A549 (cell line): ENCODE data around the gene NEMF. TPM values are rescaled to one million over a fixed set of nuclear protein-coding genes. Genes with fewer than 3 reads are reported as not detected.
"Not testable (repeated sequence)": the region's sequence is repeated elsewhere in the genome, so short reads cannot be mapped to it uniquely, and the experiment has no call there.

Experiments
- ATAC-seq, 2 experiments: fragments of 200-7000 bp in 1 of 2; fragments of >200 bp in 1 of 2; cut with Nextera tagmentation in 1 of 2; cut with Tn5 transposase in 1 of 2; 3 replicates each; pipeline versions ENCODE4 v1.8.0 to v1.9.1; 2018 to 2020; ENCODE audit warnings: mild to moderate bottlenecking in 1 of 2, moderate library complexity in 1 of 2
- CTCF ChIA-PET: fragments of 300-600 bp; sonication (Branson Sonifier 250); formaldehyde crosslinking; extraction: SDS; loops from one replicate; lab custom pipeline; 2021; ENCODE audit warnings: antibody characterized with exemption, inconsistent platforms; lab: Yijun Ruan, JAX
- POLR2A ChIA-PET: fragments of 350-600 bp; formaldehyde crosslinking; extraction: SDS; loops from one replicate; lab custom pipeline; 2021; ENCODE audit warnings: antibody characterized with exemption, inconsistent platforms; lab: Yijun Ruan, JAX
- DNase-seq, 2 experiments: peaks; one replicate each; pipeline versions ENCODE4 v3.0.0 to v3.0.0-alpha.2; 2011 to 2016; ENCODE audit warnings: low read depth in 1 of 2, low spot score in 1 of 2
- FAIRE-seq: peaks from 2 replicates; lab custom pipeline; 2011; peaks lifted over from hg19 to GRCh38; lab: Jason Lieb, UNC
- H3K27ac ChIP-seq, 2 experiments: fragments of >200 bp; sonication (Bioruptor Twin); formaldehyde crosslinking; 3 replicates each; pipeline ENCODE4 v1.5.1; 2016 to 2017
- H3K4me1 ChIP-seq: fragments of >200 bp; sonication (Bioruptor Twin); formaldehyde crosslinking; 3 replicates; pipeline ENCODE4 v1.6.1; 2016
- H3K4me2 ChIP-seq: fragments of >200 bp; sonication (Bioruptor Twin); formaldehyde crosslinking; 3 replicates; pipeline ENCODE4 v1.6.1; 2016
- H3K4me3 ChIP-seq: fragments of >200 bp; sonication (Bioruptor Twin); formaldehyde crosslinking; 3 replicates; pipeline ENCODE4 v1.5.1; 2016
- H3K9me3 ChIP-seq: fragments of >200 bp; sonication (Bioruptor Twin); formaldehyde crosslinking; 3 replicates; pipeline ENCODE4 v1.6.1; 2016
- BCL3 ChIP-seq: fragments of >200 bp; sonication (Bioruptor Twin); formaldehyde crosslinking; IDR thresholded peaks from 3 replicates; pipeline ENCODE4 v1.6.1; 2016
- CEBPB ChIP-seq, 2 experiments: fragments of >200 bp in 1 of 2; sonication (Bioruptor Twin) in 1 of 2; formaldehyde crosslinking in 1 of 2; IDR thresholded peaks; 2 replicates each; pipeline ENCODE4 v1.6.1; 2012 to 2016
- CHD2 ChIP-seq: fragments of 150-350 bp; IDR thresholded peaks from 2 replicates; pipeline ENCODE4 v1.6.1; 2014; ENCODE audit warnings: low read length; ENCODE audit not compliant: partially characterized antibody
- CHD4 ChIP-seq: fragments of 200-600 bp; sonication (generic); IDR thresholded peaks from 2 replicates; pipeline ENCODE4 v1.6.1; 2016; ENCODE audit warnings: antibody characterized with exemption, mild to moderate bottlenecking, borderline replicate concordance
- FOSL2 ChIP-seq, 2 experiments: fragments of 450-650 bp in 1 of 2; fragments of >200 bp in 1 of 2; sonication (Bioruptor Twin) in 1 of 2; formaldehyde crosslinking; IDR thresholded peaks; 2 replicates each; pipeline versions ENCODE4 v1.5.0 to v1.6.1; 2016 to 2020; ENCODE audit warnings: mild to moderate bottlenecking in 1 of 2, moderate library complexity in 1 of 2
- HOXA7 ChIP-seq: fragments of 250-450 bp; sonication (Bioruptor Pico); IDR thresholded peaks from 2 replicates; pipeline ENCODE4 v1.5.0; 2020; ENCODE audit warnings: mild to moderate bottlenecking, moderate library complexity
- HOXB13 ChIP-seq: fragments of 250-450 bp; sonication (Bioruptor Pico); IDR thresholded peaks from 2 replicates; pipeline ENCODE4 v1.5.0; 2020; ENCODE audit warnings: low read depth, mild to moderate bottlenecking, moderate library complexity
- HOXB5 ChIP-seq: fragments of 250-450 bp; sonication (Bioruptor Pico); IDR thresholded peaks from 2 replicates; pipeline ENCODE4 v1.5.0; 2020; ENCODE audit warnings: mild to moderate bottlenecking, moderate library complexity
- JUN ChIP-seq, 2 experiments: fragments of >200 bp; sonication (Bioruptor Twin); formaldehyde crosslinking; IDR thresholded peaks; 2 replicates in 1 of 2; 3 replicates in 1 of 2; pipeline ENCODE4 v1.6.1; 2016 to 2017
- KDM1A ChIP-seq: fragments of 200-600 bp; sonication (generic); IDR thresholded peaks from 2 replicates; pipeline ENCODE4 v1.6.1; 2016; ENCODE audit warnings: low read depth, mild to moderate bottlenecking
- MAZ ChIP-seq: fragments of 150-350 bp; IDR thresholded peaks from 2 replicates; pipeline ENCODE4 v1.6.1; 2014; ENCODE audit warnings: antibody characterized with exemption, low read depth, low read length, borderline replicate concordance
- NR3C1 ChIP-seq: fragments of >200 bp; sonication (Bioruptor Twin); formaldehyde crosslinking; IDR thresholded peaks from 3 replicates; pipeline ENCODE4 v1.6.1; 2017
- POLR2A ChIP-seq: IDR thresholded peaks from 2 replicates; pipeline ENCODE4 v1.6.1; 2012; ENCODE audit warnings: mild to moderate bottlenecking, low read length
- RCOR1 ChIP-seq: fragments of 150-350 bp; IDR thresholded peaks from 2 replicates; pipeline ENCODE4 v1.6.1; 2014; ENCODE audit warnings: antibody characterized with exemption, low read length, low read depth
- REST ChIP-seq: fragments of 200-600 bp; sonication (generic); IDR thresholded peaks from 2 replicates; pipeline ENCODE4 v1.6.1; 2016; ENCODE audit warnings: antibody characterized with exemption, mild to moderate bottlenecking, moderate library complexity
- RFX5 ChIP-seq: fragments of 450-650 bp; IDR thresholded peaks from 2 replicates; pipeline ENCODE4 v1.7.1; 2014; ENCODE audit warnings: antibody characterized with exemption, mild to moderate bottlenecking, moderate library complexity
- SREBF2 ChIP-seq: fragments of 450-650 bp; IDR thresholded peaks from 2 replicates; pipeline ENCODE4 v1.6.1; 2014; ENCODE audit warnings: mild to moderate bottlenecking, moderate library complexity
- WGBS: methylation state at CpG from one replicate; pipeline ENCODE4 v1.1.6; 2017; ENCODE audit errors: missing lambda C conversion rate; 5-methylcytosine and 5-hydroxymethylcytosine counted together
- polyA plus RNA-seq, 4 experiments: library from polyadenylated mRNA; depleted of rRNA in 3 of 4; stranded (reverse); fragments of >200 nt; fragmentation: RNase III in 1 of 4; extraction: RNeasy Plus Mini Kit Qiagen cat#74134 plus additional on column Dnase treatment in 1 of 4; gene quantifications; 2 replicates in 3 of 4; 3 replicates in 1 of 4; pipeline ENCODE4 v1.2.3, GENCODE V29; 2011 to 2017
- TF ChIP-seq, protein P1 (sequence below): fragments of 150-350 bp; IDR thresholded peaks from 2 replicates; pipeline ENCODE4 v1.6.1; 2014; ENCODE audit warnings: low read depth, mild to moderate bottlenecking, low read length
- TF ChIP-seq, protein P2 (sequence below): IDR thresholded peaks from 2 replicates; pipeline ENCODE4 v1.6.1; 2012; ENCODE audit warnings: low read depth, borderline replicate concordance
- TF ChIP-seq, protein P3 (sequence below): fragments of 250-450 bp; sonication (Bioruptor Pico); IDR thresholded peaks from 2 replicates; pipeline ENCODE4 v1.5.0; 2020; ENCODE audit warnings: low read depth, mild to moderate bottlenecking, moderate library complexity

Gene NEMF
- polyA plus RNA-seq, 2 of the 4 experiments (the other 2 are of a cell fraction): 58.3 to 59.6 TPM

DNA sequence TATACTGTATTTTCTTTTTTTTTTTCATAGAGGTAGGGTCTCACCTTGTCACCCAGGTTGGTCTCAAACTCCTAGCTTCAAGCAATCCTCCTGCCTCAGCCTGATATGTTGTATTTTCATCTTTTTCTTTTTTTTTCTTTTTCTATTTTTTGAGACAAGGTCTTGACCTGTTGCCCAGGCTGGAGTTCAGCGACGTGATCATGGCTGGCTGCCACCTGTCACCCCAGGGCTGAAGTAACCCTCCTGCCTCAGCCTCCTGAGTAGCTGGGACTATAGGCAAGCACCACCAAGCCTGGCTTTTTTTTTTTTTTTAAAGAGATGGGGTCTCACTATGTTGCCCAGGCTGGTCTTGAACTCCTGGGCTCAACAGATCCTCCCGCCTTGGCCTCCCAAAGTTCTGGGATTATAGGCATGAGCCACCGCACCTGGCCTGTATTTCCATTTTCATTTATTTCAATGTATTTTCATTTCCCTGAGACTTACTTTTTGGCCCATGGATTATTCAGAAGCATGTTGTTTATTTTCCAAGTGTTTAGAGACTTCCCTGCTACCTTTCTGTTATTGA lies 24.1 kb upstream of the NEMF start:
- no peak for FAIRE-seq
- ATAC-seq: no peak
- Histone ChIP-seq H3K4me2 (no peak overlapping the region), H3K9me3 (no peaks in the 10 kb centered on the region), H3K4me3 (no peak overlapping the region), H3K4me1 (peaks cover 11% of the 10 kb centered on the region), H3K27ac (no peak overlapping the region)
- no peak for DNase-seq
- ChIA-PET CTCF (interaction anchor here (0.9 to 5.4 kb wide), 8 partner anchors 10 to 228 kb away, joined by 3 to 28 read pairs (median 4); no protein-coding TSS in a partner anchor), POLR2A (interaction anchor here (1.1 kb wide), 1 partner anchor 8 kb away, joined by 4 read pairs; no protein-coding TSS in a partner anchor)
- WGBS: 72% methylated on average over 4 of the region's 4 CpGs
- no peak for TF ChIP-seq POLR2A
- TF ChIP-seq, protein P1, sequence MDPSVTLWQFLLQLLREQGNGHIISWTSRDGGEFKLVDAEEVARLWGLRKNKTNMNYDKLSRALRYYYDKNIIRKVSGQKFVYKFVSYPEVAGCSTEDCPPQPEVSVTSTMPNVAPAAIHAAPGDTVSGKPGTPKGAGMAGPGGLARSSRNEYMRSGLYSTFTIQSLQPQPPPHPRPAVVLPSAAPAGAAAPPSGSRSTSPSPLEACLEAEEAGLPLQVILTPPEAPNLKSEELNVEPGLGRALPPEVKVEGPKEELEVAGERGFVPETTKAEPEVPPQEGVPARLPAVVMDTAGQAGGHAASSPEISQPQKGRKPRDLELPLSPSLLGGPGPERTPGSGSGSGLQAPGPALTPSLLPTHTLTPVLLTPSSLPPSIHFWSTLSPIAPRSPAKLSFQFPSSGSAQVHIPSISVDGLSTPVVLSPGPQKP: no peak
- no peak for TF ChIP-seq SREBF2
- no peak for TF ChIP-seq CHD4
- TF ChIP-seq JUN (IDR thresholded peaks at IDR 0.05): no peak

- ChIA-PET POLR2A (interaction anchor here (1.1 kb wide), 1 partner anchor 7 kb away, joined by 4 read pairs; no protein-coding TSS in a partner anchor), CTCF (interaction anchor here (0.9 to 5.4 kb wide), 6 partner anchors 10 to 229 kb away, joined by 3 to 28 read pairs (median 7); no protein-coding TSS in a partner anchor)
- WGBS: 71% methylated on average over 12 of the region's 12 CpGs
- H3K4me1 ChIP-seq: peaks cover 11% of the 10 kb centered on the region
- H3K4me2 ChIP-seq: no peak overlapping the region
- TF ChIP-seq CEBPB (IDR thresholded peaks at IDR 0.05): peak; percentile 39 to 60; a peak in 2 of 4 replicates
- TF ChIP-seq SREBF2: no peak
- TF ChIP-seq BCL3: no peak
- H3K9me3 ChIP-seq: no peaks in the 10 kb centered on the region
- ATAC-seq (no peak), DNase-seq (no peak), FAIRE-seq (no peak)
- no peak overlapping the region for H3K4me3 ChIP-seq
- H3K27ac ChIP-seq: no peak overlapping the region
These were observed 23.1 kb upstream of the NEMF start for GRCh38 chr14:49875640-49876198.

GRCh38 chr14:49873548-49873947 lies 21.0 kb upstream of the NEMF start:
- DNase-seq; POLR2A ChIA-PET; H3K4me3 ChIP-seq; FAIRE-seq; H3K9me3 ChIP-seq; TF ChIP-seq FOSL2 (IDR thresholded peaks at IDR 0.05): not testable (repeated sequence)
- Histone ChIP-seq H3K4me2 (peak overlapping the region; percentile 42), H3K4me1 (peaks cover 24% of the 10 kb centered on the region), H3K27ac (peak overlapping the region in 1 of 2 experiments; percentile 67; a peak in 3 of 6 replicates)
- WGBS: 30% methylated on average over 6 of the region's 6 CpGs
- 0 out of 6 replicates have a peak, but pooled peaks of 1 of the 2 experiments have one; percentile 30 for ATAC-seq
- CTCF ChIA-PET: interaction anchor here (0.7 to 5.4 kb wide), 2 partner anchors 11 to 889 kb away, joined by 3 to 28 read pairs; no protein-coding TSS in a partner anchor
- TF ChIP-seq FOSL2 (CRISPR knock-in tag; IDR thresholded peaks at IDR 0.05): peak; percentile 37

DNA sequence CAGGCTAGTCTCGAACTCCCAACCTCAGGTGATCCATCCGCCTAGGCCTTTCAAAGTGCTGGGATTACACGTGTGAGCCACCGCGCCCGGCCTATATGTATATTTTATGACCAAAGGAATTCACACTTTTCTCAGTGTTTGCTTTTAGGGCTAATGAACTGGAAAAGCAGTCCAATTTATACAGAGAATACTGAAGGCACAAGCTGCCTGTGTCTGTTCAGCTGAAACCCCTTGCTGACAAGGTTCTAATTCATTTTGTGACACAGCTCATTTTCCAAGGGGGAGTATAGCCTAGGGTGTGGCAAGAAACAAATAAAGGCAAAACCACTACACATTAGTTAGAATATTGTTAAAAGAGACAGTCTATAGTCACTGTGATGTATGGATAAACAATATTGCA lies 18.3 kb upstream of the NEMF start:
- CTCF ChIA-PET: interaction anchor here (1.8 to 12.6 kb wide), 3 partner anchors 11 to 231 kb away, joined by 4 to 259 read pairs (median 140); partner anchors contain the start of gene NEMF
- H3K4me3 ChIP-seq: no peak overlapping the region
- no peak overlapping the region for H3K27ac ChIP-seq
- no peak for DNase-seq
- no peak for ATAC-seq
- no peak overlapping the region for H3K4me2 ChIP-seq
- H3K9me3 ChIP-seq: no peaks in the 10 kb centered on the region
- POLR2A ChIA-PET: interaction anchor here (0.5 kb wide), 1 partner anchor 442 kb away, joined by 3 read pairs; no protein-coding TSS in a partner anchor
- no peak for FAIRE-seq
- WGBS: 74% methylated on average over 6 of the region's 6 CpGs
- peaks cover 23% of the 10 kb centered on the region for H3K4me1 ChIP-seq
- TF ChIP-seq REST (no peak), KDM1A (no peak), JUN (IDR thresholded peaks at IDR 0.05) (no peak), HOXB5 (no peak), MAZ (no peak), CHD2 (no peak), HOXB13 (CRISPR knock-in tag) (no peak), NR3C1 (no peak), RCOR1 (no peak), RFX5 (no peak), HOXA7 (CRISPR knock-in tag) (no peak)
- TF ChIP-seq, protein P2, sequence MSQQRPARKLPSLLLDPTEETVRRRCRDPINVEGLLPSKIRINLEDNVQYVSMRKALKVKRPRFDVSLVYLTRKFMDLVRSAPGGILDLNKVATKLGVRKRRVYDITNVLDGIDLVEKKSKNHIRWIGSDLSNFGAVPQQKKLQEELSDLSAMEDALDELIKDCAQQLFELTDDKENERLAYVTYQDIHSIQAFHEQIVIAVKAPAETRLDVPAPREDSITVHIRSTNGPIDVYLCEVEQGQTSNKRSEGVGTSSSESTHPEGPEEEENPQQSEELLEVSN: no peak
- TF ChIP-seq, protein P3, sequence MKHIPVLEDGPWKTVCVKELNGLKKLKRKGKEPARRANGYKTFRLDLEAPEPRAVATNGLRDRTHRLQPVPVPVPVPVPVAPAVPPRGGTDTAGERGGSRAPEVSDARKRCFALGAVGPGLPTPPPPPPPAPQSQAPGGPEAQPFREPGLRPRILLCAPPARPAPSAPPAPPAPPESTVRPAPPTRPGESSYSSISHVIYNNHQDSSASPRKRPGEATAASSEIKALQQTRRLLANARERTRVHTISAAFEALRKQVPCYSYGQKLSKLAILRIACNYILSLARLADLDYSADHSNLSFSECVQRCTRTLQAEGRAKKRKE: no peak
